B cell (primary cell): ENCODE measurements around the gene BNIP5. TPM values are rescaled to one million over a fixed set of nuclear protein-coding genes. Genes with fewer than 3 reads are reported as not detected.

Source experiments
- ATAC-seq: fragments of 200-7000 bp; cut with Tn5 transposase; one replicate; pipeline ENCODE4 v1.10.0; 2021; ENCODE audit warnings: low read depth, mild to moderate bottlenecking, moderate number of reproducible peaks, moderate library complexity
- CTCF ChIA-PET: fragments of 350-600 bp; sonication (Branson Sonifier 250); formaldehyde crosslinking; loops from one replicate; lab custom pipeline; 2021; ENCODE audit warnings: antibody characterized with exemption, inconsistent platforms; lab: Charles Lee
- POLR2A ChIA-PET: fragments of 350-600 bp; sonication (Branson Sonifier 250); formaldehyde crosslinking; loops from one replicate; lab custom pipeline; 2021; ENCODE audit warnings: antibody characterized with exemption; lab: Charles Lee
- DNase-seq: peaks from one replicate; pipeline ENCODE4 v3.0.0; 2013
- H2AFZ ChIP-seq: 2 replicates; pipeline ENCODE4 v1.6.1; 2012; ENCODE audit warnings: mild to moderate bottlenecking, low read depth, low read length; ENCODE audit not compliant: insufficient read depth, poor library complexity, severe bottlenecking
- H3K27ac ChIP-seq, 2 donors: 1 replicate in 1 of 2; 2 replicates in 1 of 2; pipeline ENCODE4 v1.5.1; 2012 to 2013; ENCODE audit warnings: low read length in 2 of 2, mild to moderate bottlenecking in 2 of 2, moderate library complexity in 1 of 2
- H3K27me3 ChIP-seq, 4 experiments: fragments of 200-600 bp in 1 of 4; sonication (generic) in 1 of 4; replicated peaks in 1 of 4; 1 replicate in 2 of 4; 2 replicates in 2 of 4; pipeline versions ENCODE4 v1.6.1 to v1.7.0; 2013 to 2016; ENCODE audit warnings: low read length in 3 of 4, mild to moderate bottlenecking in 2 of 4, mixed read lengths in 1 of 4, moderate library complexity in 1 of 4; ENCODE audit not compliant: insufficient read depth in 4 of 4, control insufficient read depth in 3 of 4; ENCODE audit errors: control extremely low read depth in 1 of 4
- H3K36me3 ChIP-seq, 2 experiments: replicated peaks in 1 of 2; 1 replicate in 1 of 2; 2 replicates in 1 of 2; pipeline versions ENCODE4 v1.6.1 to v1.7.1; 2013; ENCODE audit warnings: low read length in 1 of 2; ENCODE audit not compliant: insufficient read depth in 2 of 2, control insufficient read depth in 1 of 2; ENCODE audit errors: control extremely low read depth in 1 of 2, extremely low read depth in 1 of 2
- H3K4me1 ChIP-seq, 2 donors: fragments of 200-600 bp in 1 of 2; sonication (generic) in 1 of 2; 1 replicate in 1 of 2; 2 replicates in 1 of 2; pipeline versions ENCODE4 v1.5.1 to v1.6.1; 2013 to 2017; ENCODE audit warnings: low read length in 2 of 2; ENCODE audit not compliant: control insufficient read depth in 2 of 2, insufficient read depth in 2 of 2
- H3K4me2 ChIP-seq: replicated peaks from 2 replicates; pipeline ENCODE3; 2012; ENCODE audit warnings: mild to moderate bottlenecking, low read depth, low read length; ENCODE audit not compliant: poor library complexity, severe bottlenecking
- H3K4me3 ChIP-seq, 5 experiments: fragments of 200-600 bp in 1 of 5; sonication (generic) in 1 of 5; 1 replicate in 3 of 5; 2 replicates in 2 of 5; pipeline versions ENCODE4 v1.5.1 to v1.7.0; 2011 to 2016; ENCODE audit warnings: low read length in 4 of 5, mild to moderate bottlenecking in 4 of 5, low read depth in 2 of 5, control low read depth in 1 of 5, moderate library complexity in 1 of 5; ENCODE audit not compliant: insufficient read depth in 1 of 5; ENCODE audit errors: control extremely low read depth in 1 of 5, extremely low read depth in 1 of 5
- H3K79me2 ChIP-seq: fragments of 200-600 bp; sonication (generic); one replicate; pipeline ENCODE4 v1.6.0; 2016; ENCODE audit warnings: low read length; ENCODE audit not compliant: control insufficient read depth, insufficient read depth
- H3K9ac ChIP-seq: fragments of 200-600 bp; sonication (generic); 2 replicates; pipeline ENCODE4 v1.6.1; 2017; ENCODE audit warnings: mild to moderate bottlenecking, low read length, moderate library complexity
- H3K9me3 ChIP-seq, 3 donors: one replicate each; pipeline versions ENCODE4 v1.6.1 to v1.7.1; 2013; ENCODE audit warnings: low read length in 2 of 3; ENCODE audit not compliant: control insufficient read depth in 2 of 3, insufficient read depth in 1 of 3; ENCODE audit errors: control extremely low read depth in 1 of 3
- H4K20me1 ChIP-seq: 2 replicates; pipeline ENCODE4 v1.6.0; 2012; ENCODE audit warnings: mild to moderate bottlenecking, low read length; ENCODE audit not compliant: insufficient read depth, control insufficient read depth, poor library complexity, severe bottlenecking
- H3K27ac Mint-ChIP-seq: one replicate; pipeline ENCODE4 v1.8.0; 2021; ENCODE audit warnings: mixed read lengths
- H3K27me3 Mint-ChIP-seq: one replicate; pipeline ENCODE4 v1.8.0; 2021; ENCODE audit warnings: mixed read lengths
- H3K4me1 Mint-ChIP-seq: one replicate; pipeline ENCODE4 v1.8.0; 2021; ENCODE audit warnings: mixed read lengths
- H3K4me3 Mint-ChIP-seq: one replicate; pipeline ENCODE4 v1.8.0; 2021; ENCODE audit warnings: mixed read lengths
- H3K9me3 Mint-ChIP-seq: one replicate; pipeline ENCODE4 v1.8.0; 2022; ENCODE audit warnings: mixed read lengths; ENCODE audit not compliant: insufficient read depth
- CTCF ChIP-seq: fragments of 200-600 bp; IDR thresholded peaks from one replicate; pipeline ENCODE4 v1.8.0; 2022; ENCODE audit warnings: antibody characterized with exemption, mild to moderate bottlenecking
- EZH2 ChIP-seq: IDR thresholded peaks from 2 replicates; pipeline ENCODE4 v1.6.1; 2012; ENCODE audit warnings: borderline replicate concordance, low read depth, mild to moderate bottlenecking, moderate library complexity, low read length; ENCODE audit not compliant: insufficient read depth, poor library complexity, severe bottlenecking
- WGBS: methylation state at CpG from one replicate; pipeline ENCODE4 v1.1.5; 2013; ENCODE audit warnings: missing lambda C conversion rate; ENCODE audit not compliant: insufficient coverage; 5-methylcytosine and 5-hydroxymethylcytosine counted together
- intact Hi-C: fragments of 100-400 bp; cut with micrococcal nuclease; formaldehyde crosslinking; loops from one replicate; pipeline ENCODE4 v1.10.0; 2022
- polyA plus RNA-seq: library from polyadenylated mRNA; depleted of rRNA; stranded (reverse); fragments of >200 nt; gene quantifications from 2 replicates; pipeline ENCODE4 v1.2.3, GENCODE V29; 2012
- total RNA-seq, 2 donors: library from RNA; stranded (reverse); fragments of 120-200 nt in 1 of 2; gene quantifications; 1 replicate in 1 of 2; 2 replicates in 1 of 2; pipeline versions ENCODE4 v1.2.3 to v1.2.4, GENCODE V29; 2013 to 2022

The BNIP5 gene
- total and polyA plus RNA-seq, 2 donors (not counting 1 experiment from before 2014, with no cell fraction given), result 0.06 to 0.10 TPM

GRCh38 chr6:36330366-36330765, 6.3 kb downstream of the BNIP5 start:
- POLR2A ChIA-PET, result no interaction called here
- TF ChIP-seq EZH2 (no peak), CTCF (no peak)

GRCh38 chr6:36329798-36330291, 6.8 kb downstream of the BNIP5 start:
- no peak overlapping the region for H3K4me3 ChIP-seq
- ChIA-PET CTCF (interaction anchor here (1.0 kb wide), 1 partner anchor 11 kb away, joined by 4 read pairs; no protein-coding TSS in a partner anchor), POLR2A (no interaction called here)

More at GRCh38 chr6:36330366-36330765, 6.3 kb downstream of the BNIP5 start:
- no peaks in the 10 kb centered on the region for H3K4me1 ChIP-seq
- H3K9me3 ChIP-seq, result no peaks in the 10 kb centered on the region
- H3K27ac ChIP-seq, result no peak overlapping the region
- no peaks in the 10 kb centered on the region for H3K9me3 Mint-ChIP-seq
- peaks cover 0 to 11% (median 0%) of the 10 kb centered on the region in 4 experiments for H3K27me3 ChIP-seq
- H3K4me3 Mint-ChIP-seq, result no peak overlapping the region
- peaks cover 5% of the 10 kb centered on the region for H3K4me1 Mint-ChIP-seq
- H4K20me1 ChIP-seq, result no peaks in the 10 kb centered on the region
- WGBS, result 95% methylated on average over 12 of the region's 14 CpGs
- no peak overlapping the region for H2AFZ ChIP-seq
- H3K9ac ChIP-seq, result no peak overlapping the region
- no peaks in the 10 kb centered on the region for H3K36me3 ChIP-seq
- peaks cover 34% of the 10 kb centered on the region for H3K27me3 Mint-ChIP-seq
- CTCF ChIA-PET, result interaction anchor here (1.9 kb wide), 1 partner anchor 11 kb away, joined by 6 read pairs; no protein-coding TSS in a partner anchor
- no peaks in the 10 kb centered on the region for H3K79me2 ChIP-seq
- no peak overlapping the region for H3K4me3 ChIP-seq
- H3K4me2 ChIP-seq, result no peak overlapping the region
- H3K27ac Mint-ChIP-seq, result no peak overlapping the region
- ATAC-seq (no peak), DNase-seq (no peak)
- intact Hi-C loops, result no loop called here

More at GRCh38 chr6:36329798-36330291, 6.8 kb downstream of the BNIP5 start:
- Histone ChIP-seq H2AFZ (no peak overlapping the region), H3K4me2 (no peak overlapping the region), H3K79me2 (no peaks in the 10 kb centered on the region), H3K4me1 (no peaks in the 10 kb centered on the region), H3K9me3 (no peaks in the 10 kb centered on the region), H3K36me3 (no peaks in the 10 kb centered on the region), H3K27me3 (peaks cover 0 to 10% (median 0%) of the 10 kb centered on the region in 4 experiments), H3K27ac (no peak overlapping the region), H3K9ac (no peak overlapping the region), H4K20me1 (no peaks in the 10 kb centered on the region)
- Mint-ChIP-seq H3K27me3 (peaks cover 29% of the 10 kb centered on the region), H3K27ac (no peak overlapping the region), H3K9me3 (no peaks in the 10 kb centered on the region), H3K4me3 (no peak overlapping the region), H3K4me1 (peaks cover 2% of the 10 kb centered on the region)
- TF ChIP-seq EZH2 (no peak), CTCF (no peak)
- ATAC-seq (no peak), DNase-seq (no peak)
- intact Hi-C loops, result no loop called here
- 86% methylated on average over 14 of the region's 14 CpGs for WGBS
